HCT116 (cell line): ENCODE measurements around the gene TET2. TPM values are rescaled to one million over a fixed set of nuclear protein-coding genes. Genes with fewer than 3 reads are reported as not detected.

Experiments used
- ATAC-seq: fragments of 200-7000 bp; cut with Tn5 transposase; 2 replicates; pipeline ENCODE4 v1.9.1; 2020; ENCODE audit warnings: mild to moderate bottlenecking, moderate library complexity
- BruUV-seq: library from RNA; stranded (reverse); fragments of 400-500 nt; replicated peaks from 2 replicates; lab custom pipeline; 2021; lab: Mats Ljungman, UMichigan
- CTCF ChIA-PET: fragments of 300-600 bp; sonication (Branson Sonifier 250); formaldehyde crosslinking; loops from one replicate; lab custom pipeline; 2021; ENCODE audit warnings: antibody characterized with exemption; lab: Charles Lee
- POLR2A ChIA-PET: fragments of 300-600, 350-600 bp; sonication (Branson Sonifier 250); formaldehyde crosslinking; loops from one replicate; lab custom pipeline; 2021; ENCODE audit warnings: antibody characterized with exemption; lab: Charles Lee
- RAD21 ChIA-PET, 2 experiments: fragments of 300-600 bp; sonication (Branson Sonifier 250); formaldehyde crosslinking; loops; one replicate each; lab custom pipeline; 2023; ENCODE audit warnings: low total read pairs in 2 of 2; ENCODE audit not compliant: uncharacterized antibody in 2 of 2, unreplicated experiment in 2 of 2, low non-redundant PET in 1 of 2; lab: Charles Lee
- DNase-seq: peaks from one replicate; pipeline ENCODE4 v3.0.0-alpha.2; 2010; ENCODE audit warnings: low read depth, low spot score
- H2AFZ ChIP-seq: fragments of 200-600 bp; shearing (Covaris generic), sonication (generic); 2 replicates; pipeline ENCODE4 v1.6.1; 2017; ENCODE audit warnings: low read depth, mixed run types, mixed read lengths, antibody characterized with exemption, low read length; ENCODE audit not compliant: poor library complexity, severe bottlenecking
- H3K27ac ChIP-seq: 2 replicates; pipeline ENCODE4 v1.5.1; 2012; ENCODE audit warnings: low read depth, low read length
- H3K27me3 ChIP-seq: fragments of 200-600 bp; sonication (generic); 2 replicates; pipeline ENCODE4 v1.6.1; 2016; ENCODE audit warnings: mixed run types, low read length, mixed read lengths; ENCODE audit not compliant: insufficient read depth
- H3K36me3 ChIP-seq, 2 experiments: fragments of 200-500 bp in 1 of 2; fragments of 200-600 bp in 1 of 2; sonication (Bioruptor generic) in 1 of 2; sonication (generic) in 1 of 2; 2 replicates each; pipeline versions ENCODE4 v1.5.1 to v1.6.1; 2014 to 2016; ENCODE audit warnings: low read length in 2 of 2, inconsistent platforms in 1 of 2, mixed read lengths in 1 of 2, mixed run types in 1 of 2; ENCODE audit not compliant: insufficient read depth in 2 of 2, control insufficient read depth in 1 of 2
- H3K4me1 ChIP-seq, 2 experiments: fragments of 200-600 bp in 1 of 2; sonication (generic) in 1 of 2; 2 replicates each; pipeline versions ENCODE4 v1.5.1 to v1.6.1; 2012 to 2017; ENCODE audit warnings: low read length in 2 of 2, inconsistent platforms in 1 of 2, mild to moderate bottlenecking in 1 of 2, mixed read lengths in 1 of 2, mixed run types in 1 of 2, moderate library complexity in 1 of 2; ENCODE audit not compliant: insufficient read depth in 2 of 2, control insufficient read depth in 1 of 2
- H3K4me2 ChIP-seq: fragments of 200-600 bp; sonication (generic); 2 replicates; pipeline ENCODE4 v1.6.1; 2017; ENCODE audit warnings: mixed run types, low read length, mixed read lengths
- H3K4me3 ChIP-seq, 2 experiments: fragments of 200-600 bp in 1 of 2; sonication (generic) in 1 of 2; replicated peaks in 1 of 2; 2 replicates each; pipeline ENCODE4 v1.5.1; 2011 to 2016; ENCODE audit warnings: low read length in 2 of 2, control low read depth in 1 of 2, low read depth in 1 of 2, mild to moderate bottlenecking in 1 of 2, mixed read lengths in 1 of 2, mixed run types in 1 of 2
- H3K79me2 ChIP-seq: fragments of 200-600 bp; sonication (generic); 2 replicates; pipeline ENCODE4 v1.6.1; 2017; ENCODE audit warnings: mild to moderate bottlenecking, mixed run types, low read length, moderate library complexity, mixed read lengths; ENCODE audit not compliant: insufficient read depth
- H3K9ac ChIP-seq: fragments of 200-600 bp; sonication (generic); 2 replicates; pipeline ENCODE4 v1.6.1; 2016; ENCODE audit warnings: low read length, mixed read lengths
- H3K9me2 ChIP-seq: fragments of 200-600 bp; sonication (generic), shearing (Covaris generic); 2 replicates; pipeline ENCODE4 v1.6.1; 2017; ENCODE audit warnings: mixed run types, mild to moderate bottlenecking, moderate library complexity; ENCODE audit not compliant: insufficient read depth
- H3K9me3 ChIP-seq, 2 experiments: fragments of 200-500 bp in 1 of 2; fragments of 200-600 bp in 1 of 2; sonication (Bioruptor generic) in 1 of 2; sonication (generic) in 1 of 2; 2 replicates each; pipeline ENCODE4 v1.6.1; 2014 to 2017; ENCODE audit warnings: low read length in 2 of 2, mixed read lengths in 2 of 2, inconsistent platforms in 1 of 2, low read depth in 1 of 2, mild to moderate bottlenecking in 1 of 2, mixed run types in 1 of 2, moderate library complexity in 1 of 2; ENCODE audit not compliant: control insufficient read depth in 1 of 2, insufficient read depth in 1 of 2
- H4K20me1 ChIP-seq: fragments of 200-600 bp; sonication (generic), shearing (Covaris generic); 2 replicates; pipeline ENCODE4 v1.6.1; 2017; ENCODE audit warnings: mixed run types, mild to moderate bottlenecking, moderate library complexity; ENCODE audit not compliant: insufficient read depth
- CBX3 ChIP-seq: IDR thresholded peaks from 2 replicates; pipeline ENCODE4 v1.6.1; 2012; ENCODE audit warnings: low read depth
- CEBPB ChIP-seq: IDR thresholded peaks from 2 replicates; pipeline ENCODE4 v1.6.1; 2012; ENCODE audit warnings: low read depth
- EGR1 ChIP-seq: IDR thresholded peaks from 2 replicates; pipeline ENCODE4 v1.6.1; 2012; ENCODE audit warnings: low read depth
- EZH2 ChIP-seq: fragments of 200-600 bp; sonication (generic); IDR thresholded peaks from 2 replicates; pipeline ENCODE4 v1.6.1; 2017; ENCODE audit warnings: antibody characterized with exemption, mixed run types
- EZH2phosphoT487 ChIP-seq: fragments of 200-600 bp; IDR thresholded peaks from 2 replicates; pipeline ENCODE4 v1.6.1; 2018; ENCODE audit warnings: antibody characterized with exemption, borderline replicate concordance
- POLR2A ChIP-seq: IDR thresholded peaks from 2 replicates; pipeline ENCODE4 v1.7.0; 2011; ENCODE audit warnings: borderline replicate concordance; ENCODE audit not compliant: insufficient read depth, insufficient read length; ENCODE audit errors: extremely low read depth
- POLR2AphosphoS5 ChIP-seq: IDR thresholded peaks from 2 replicates; pipeline ENCODE4 v1.6.1; 2011; ENCODE audit warnings: mild to moderate bottlenecking, low read depth, low read length, moderate library complexity
- RAD21 ChIP-seq: IDR thresholded peaks from 2 replicates; pipeline ENCODE4 v1.6.1; 2012; ENCODE audit warnings: low read depth, mild to moderate bottlenecking
- SIN3A ChIP-seq: IDR thresholded peaks from 2 replicates; pipeline ENCODE4 v1.6.1; 2012; ENCODE audit warnings: low read depth
- SP1 ChIP-seq: IDR thresholded peaks from 2 replicates; pipeline ENCODE4 v1.6.1; 2012; ENCODE audit warnings: low read depth
- SRF ChIP-seq: IDR thresholded peaks from 2 replicates; pipeline ENCODE4 v1.6.1; 2012; ENCODE audit warnings: low read depth
- TCF7L2 ChIP-seq: IDR thresholded peaks from 2 replicates; pipeline ENCODE4 v1.7.0; 2011; ENCODE audit warnings: borderline replicate concordance, inconsistent platforms; ENCODE audit not compliant: insufficient read depth, insufficient read length; ENCODE audit errors: extremely low read depth
- ZFX ChIP-seq: fragments of 450-650 bp; IDR thresholded peaks from 2 replicates; pipeline ENCODE4 v1.6.1; 2017
- ZNF274 ChIP-seq: fragments of 200-500 bp; sonication (Bioruptor generic); IDR thresholded peaks from 2 replicates; pipeline ENCODE4 v1.6.1; 2014; ENCODE audit warnings: mild to moderate bottlenecking, low read depth, low read length, inconsistent platforms
- intact Hi-C: fragments of 100-400 bp; cut with micrococcal nuclease; formaldehyde crosslinking; loops from 2 replicates; pipeline ENCODE4 v1.10.0; 2022
- total RNA-seq: library from RNA; stranded (reverse); gene quantifications from one replicate; pipeline ENCODE4 v1.2.1, GENCODE V29; 2021; ENCODE audit not compliant: unreplicated experiment
- TF ChIP-seq, protein P1 (sequence below), 3 experiments: fragments of 200-600 bp in 1 of 3; sonication (generic) in 1 of 3; IDR thresholded peaks in 2 of 3; conservative IDR thresholded peaks in 1 of 3; 2 replicates each; pipeline ENCODE4 v1.5.1; 2012 to 2017; ENCODE audit warnings: low read depth in 2 of 3, low read length in 2 of 3, antibody characterized with exemption in 1 of 3, borderline replicate concordance in 1 of 3, control low read depth in 1 of 3, mild to moderate bottlenecking in 1 of 3, mixed read lengths in 1 of 3, mixed run types in 1 of 3, moderate library complexity in 1 of 3; ENCODE audit not compliant: insufficient read depth in 1 of 3
- TF ChIP-seq, protein P2 (sequence below): IDR thresholded peaks from 2 replicates; pipeline ENCODE4 v1.6.1; 2011; ENCODE audit warnings: mild to moderate bottlenecking, low read length, moderate library complexity; ENCODE audit not compliant: insufficient replicate concordance; ENCODE audit errors: extremely low read depth
- TF ChIP-seq, protein P3 (sequence below): IDR thresholded peaks from 2 replicates; pipeline ENCODE4 v1.6.1; 2012; ENCODE audit warnings: low read depth
- TF ChIP-seq, protein P4 (sequence below): IDR thresholded peaks from 2 replicates; pipeline ENCODE4 v1.6.1; 2012

The TET2 gene
- total RNA-seq, 1 experiment from 2014 or later: 9.7 TPM

DNA sequence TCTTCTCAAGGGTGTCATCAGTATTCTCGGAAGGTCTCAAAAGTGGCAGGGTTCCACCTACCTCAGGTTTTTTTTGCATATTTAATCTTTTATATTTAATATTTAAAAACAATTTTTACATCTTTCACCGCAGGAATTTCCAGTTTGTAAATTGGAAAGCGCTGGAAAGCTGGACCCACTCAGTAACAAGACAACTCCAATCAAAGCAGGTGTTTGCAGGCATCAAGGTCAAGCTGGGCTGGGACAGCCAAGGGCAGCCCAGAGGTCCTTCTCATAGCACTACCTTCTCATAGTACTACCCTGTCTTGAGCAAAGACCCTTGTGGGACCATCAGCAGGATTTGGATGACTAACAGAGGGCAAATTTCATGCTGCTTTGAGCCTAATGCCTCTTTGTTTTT is 160.1 kb downstream of the TET2 start:
- Histone ChIP-seq H3K4me3 (no peak overlapping the region), H3K9me2 (no peaks in the 10 kb centered on the region), H3K27me3 (no peaks in the 10 kb centered on the region), H2AFZ (no peak overlapping the region), H3K9ac (no peak overlapping the region), H3K27ac (no peak overlapping the region), H3K36me3 (no peaks in the 10 kb centered on the region), H3K4me2 (no peak overlapping the region), H3K79me2 (no peaks in the 10 kb centered on the region), H3K4me1 (no peaks in the 10 kb centered on the region), H3K9me3 (peaks cover 0 to 6% of the 10 kb centered on the region in 2 experiments; a peak in 1 of 4 replicates), H4K20me1 (no peaks in the 10 kb centered on the region)
- DNase-seq (no peak), ATAC-seq (no peak)
- ChIA-PET POLR2A (no interaction called here), CTCF (no interaction called here), RAD21 (no interaction called here)
- BruUV-seq: no TSS peak
- intact Hi-C loops: no loop called here
- TF ChIP-seq RAD21 (no peak), ZFX (no peak), ZNF274 (no peak), POLR2AphosphoS5 (no peak), POLR2A (no peak), SP1 (no peak), CEBPB (no peak), EZH2 (no peak), EGR1 (no peak), CBX3 (no peak), SRF (no peak), SIN3A (no peak), TCF7L2 (no peak), EZH2phosphoT487 (no peak)
- TF ChIP-seq, protein P1, sequence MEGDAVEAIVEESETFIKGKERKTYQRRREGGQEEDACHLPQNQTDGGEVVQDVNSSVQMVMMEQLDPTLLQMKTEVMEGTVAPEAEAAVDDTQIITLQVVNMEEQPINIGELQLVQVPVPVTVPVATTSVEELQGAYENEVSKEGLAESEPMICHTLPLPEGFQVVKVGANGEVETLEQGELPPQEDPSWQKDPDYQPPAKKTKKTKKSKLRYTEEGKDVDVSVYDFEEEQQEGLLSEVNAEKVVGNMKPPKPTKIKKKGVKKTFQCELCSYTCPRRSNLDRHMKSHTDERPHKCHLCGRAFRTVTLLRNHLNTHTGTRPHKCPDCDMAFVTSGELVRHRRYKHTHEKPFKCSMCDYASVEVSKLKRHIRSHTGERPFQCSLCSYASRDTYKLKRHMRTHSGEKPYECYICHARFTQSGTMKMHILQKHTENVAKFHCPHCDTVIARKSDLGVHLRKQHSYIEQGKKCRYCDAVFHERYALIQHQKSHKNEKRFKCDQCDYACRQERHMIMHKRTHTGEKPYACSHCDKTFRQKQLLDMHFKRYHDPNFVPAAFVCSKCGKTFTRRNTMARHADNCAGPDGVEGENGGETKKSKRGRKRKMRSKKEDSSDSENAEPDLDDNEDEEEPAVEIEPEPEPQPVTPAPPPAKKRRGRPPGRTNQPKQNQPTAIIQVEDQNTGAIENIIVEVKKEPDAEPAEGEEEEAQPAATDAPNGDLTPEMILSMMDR (IDR thresholded peaks at IDR 0.05 in 2 of 3, conservative IDR thresholded peaks at IDR 0.05 in 1 of 3; ENCODE audit: borderline replicate concordance in 1 of 3, insufficient read depth in 1 of 3, low read depth in 2 of 3, low read length in 2 of 3): no peak
- TF ChIP-seq, protein P2, sequence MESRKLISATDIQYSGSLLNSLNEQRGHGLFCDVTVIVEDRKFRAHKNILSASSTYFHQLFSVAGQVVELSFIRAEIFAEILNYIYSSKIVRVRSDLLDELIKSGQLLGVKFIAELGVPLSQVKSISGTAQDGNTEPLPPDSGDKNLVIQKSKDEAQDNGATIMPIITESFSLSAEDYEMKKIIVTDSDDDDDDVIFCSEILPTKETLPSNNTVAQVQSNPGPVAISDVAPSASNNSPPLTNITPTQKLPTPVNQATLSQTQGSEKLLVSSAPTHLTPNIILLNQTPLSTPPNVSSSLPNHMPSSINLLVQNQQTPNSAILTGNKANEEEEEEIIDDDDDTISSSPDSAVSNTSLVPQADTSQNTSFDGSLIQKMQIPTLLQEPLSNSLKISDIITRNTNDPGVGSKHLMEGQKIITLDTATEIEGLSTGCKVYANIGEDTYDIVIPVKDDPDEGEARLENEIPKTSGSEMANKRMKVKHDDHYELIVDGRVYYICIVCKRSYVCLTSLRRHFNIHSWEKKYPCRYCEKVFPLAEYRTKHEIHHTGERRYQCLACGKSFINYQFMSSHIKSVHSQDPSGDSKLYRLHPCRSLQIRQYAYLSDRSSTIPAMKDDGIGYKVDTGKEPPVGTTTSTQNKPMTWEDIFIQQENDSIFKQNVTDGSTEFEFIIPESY: no peak
- TF ChIP-seq, protein P3, sequence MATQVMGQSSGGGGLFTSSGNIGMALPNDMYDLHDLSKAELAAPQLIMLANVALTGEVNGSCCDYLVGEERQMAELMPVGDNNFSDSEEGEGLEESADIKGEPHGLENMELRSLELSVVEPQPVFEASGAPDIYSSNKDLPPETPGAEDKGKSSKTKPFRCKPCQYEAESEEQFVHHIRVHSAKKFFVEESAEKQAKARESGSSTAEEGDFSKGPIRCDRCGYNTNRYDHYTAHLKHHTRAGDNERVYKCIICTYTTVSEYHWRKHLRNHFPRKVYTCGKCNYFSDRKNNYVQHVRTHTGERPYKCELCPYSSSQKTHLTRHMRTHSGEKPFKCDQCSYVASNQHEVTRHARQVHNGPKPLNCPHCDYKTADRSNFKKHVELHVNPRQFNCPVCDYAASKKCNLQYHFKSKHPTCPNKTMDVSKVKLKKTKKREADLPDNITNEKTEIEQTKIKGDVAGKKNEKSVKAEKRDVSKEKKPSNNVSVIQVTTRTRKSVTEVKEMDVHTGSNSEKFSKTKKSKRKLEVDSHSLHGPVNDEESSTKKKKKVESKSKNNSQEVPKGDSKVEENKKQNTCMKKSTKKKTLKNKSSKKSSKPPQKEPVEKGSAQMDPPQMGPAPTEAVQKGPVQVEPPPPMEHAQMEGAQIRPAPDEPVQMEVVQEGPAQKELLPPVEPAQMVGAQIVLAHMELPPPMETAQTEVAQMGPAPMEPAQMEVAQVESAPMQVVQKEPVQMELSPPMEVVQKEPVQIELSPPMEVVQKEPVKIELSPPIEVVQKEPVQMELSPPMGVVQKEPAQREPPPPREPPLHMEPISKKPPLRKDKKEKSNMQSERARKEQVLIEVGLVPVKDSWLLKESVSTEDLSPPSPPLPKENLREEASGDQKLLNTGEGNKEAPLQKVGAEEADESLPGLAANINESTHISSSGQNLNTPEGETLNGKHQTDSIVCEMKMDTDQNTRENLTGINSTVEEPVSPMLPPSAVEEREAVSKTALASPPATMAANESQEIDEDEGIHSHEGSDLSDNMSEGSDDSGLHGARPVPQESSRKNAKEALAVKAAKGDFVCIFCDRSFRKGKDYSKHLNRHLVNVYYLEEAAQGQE: no peak
- TF ChIP-seq, protein P4, sequence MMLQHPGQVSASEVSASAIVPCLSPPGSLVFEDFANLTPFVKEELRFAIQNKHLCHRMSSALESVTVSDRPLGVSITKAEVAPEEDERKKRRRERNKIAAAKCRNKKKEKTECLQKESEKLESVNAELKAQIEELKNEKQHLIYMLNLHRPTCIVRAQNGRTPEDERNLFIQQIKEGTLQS: no peak
